DMS53 (cell line): ENCODE results near the gene APOL3.
"Not testable (repeated sequence)": the region's sequence is repeated elsewhere in the genome, so short reads cannot be mapped to it uniquely, and the experiment has no call there.

Experiments used
- DNase-seq: peaks from one replicate; lab custom pipeline; 2025; lab: John Stamatoyannopoulos, UW

The APOL3 gene

GRCh38 chr22:36100908-36101307 lies 59.6 kb downstream of the APOL3 start:
- not testable (repeated sequence) for DNase-seq

- no peak for DNase-seq
These were observed 60.3 kb downstream of the APOL3 start for GRCh38 chr22:36100134-36100824.

GRCh38 chr22:36099561-36099960 lies 61.0 kb downstream of the APOL3 start:
- not testable (repeated sequence) for DNase-seq

GRCh38 chr22:36097880-36098279 lies 62.7 kb downstream of the APOL3 start:
- no peak for DNase-seq

DNA sequence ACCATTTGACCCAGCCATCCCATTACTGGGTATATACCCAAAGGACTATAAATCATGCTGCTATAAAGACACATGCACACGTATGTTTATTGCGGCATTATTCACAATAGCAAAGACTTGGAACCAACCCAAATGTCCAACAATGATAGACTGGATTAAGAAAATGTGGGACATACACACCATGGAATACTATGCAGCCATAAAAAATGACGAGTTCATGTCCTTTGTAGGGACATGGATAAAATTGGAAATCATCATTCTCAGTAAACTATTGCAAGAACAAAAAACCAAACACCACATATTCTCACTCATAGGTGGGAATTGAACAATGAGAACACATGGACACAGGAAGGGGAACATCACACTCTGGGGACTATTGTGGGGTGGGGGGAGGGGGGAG lies 69.8 kb downstream of the APOL3 start:
- not testable (repeated sequence) for DNase-seq
